Measurements from ENCODE around the gene PTPRT.

DNA sequence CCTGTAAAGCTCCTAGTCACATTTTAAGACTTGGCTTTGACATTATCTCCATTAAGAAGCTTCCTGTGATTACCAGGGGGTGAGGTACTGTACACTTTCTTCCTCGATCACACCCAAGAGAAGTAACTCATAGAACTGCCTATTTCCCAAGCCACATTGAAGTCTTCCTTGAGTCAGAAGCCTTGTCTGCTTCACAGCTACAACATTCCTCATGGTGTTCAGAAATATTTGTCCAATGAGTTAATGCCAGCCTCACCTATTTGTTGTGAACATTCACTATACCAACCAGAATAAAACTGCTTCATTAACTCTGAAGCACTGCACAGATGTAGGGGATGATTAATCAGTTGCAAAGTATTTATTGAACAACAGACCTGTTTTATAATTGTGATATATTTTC is 622.3 kb downstream of the PTPRT start:
- TF ChIP-seq, protein P1, sequence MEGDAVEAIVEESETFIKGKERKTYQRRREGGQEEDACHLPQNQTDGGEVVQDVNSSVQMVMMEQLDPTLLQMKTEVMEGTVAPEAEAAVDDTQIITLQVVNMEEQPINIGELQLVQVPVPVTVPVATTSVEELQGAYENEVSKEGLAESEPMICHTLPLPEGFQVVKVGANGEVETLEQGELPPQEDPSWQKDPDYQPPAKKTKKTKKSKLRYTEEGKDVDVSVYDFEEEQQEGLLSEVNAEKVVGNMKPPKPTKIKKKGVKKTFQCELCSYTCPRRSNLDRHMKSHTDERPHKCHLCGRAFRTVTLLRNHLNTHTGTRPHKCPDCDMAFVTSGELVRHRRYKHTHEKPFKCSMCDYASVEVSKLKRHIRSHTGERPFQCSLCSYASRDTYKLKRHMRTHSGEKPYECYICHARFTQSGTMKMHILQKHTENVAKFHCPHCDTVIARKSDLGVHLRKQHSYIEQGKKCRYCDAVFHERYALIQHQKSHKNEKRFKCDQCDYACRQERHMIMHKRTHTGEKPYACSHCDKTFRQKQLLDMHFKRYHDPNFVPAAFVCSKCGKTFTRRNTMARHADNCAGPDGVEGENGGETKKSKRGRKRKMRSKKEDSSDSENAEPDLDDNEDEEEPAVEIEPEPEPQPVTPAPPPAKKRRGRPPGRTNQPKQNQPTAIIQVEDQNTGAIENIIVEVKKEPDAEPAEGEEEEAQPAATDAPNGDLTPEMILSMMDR (conservative IDR thresholded peaks at IDR 0.05; ENCODE audit: low read depth, low read length): no peak
- TF ChIP-seq POLR2A (IDR thresholded peaks at IDR 0.05; ENCODE audit: low read depth, low read length): no peak

Data from IMR-90 (cell line).